ENCODE results near the gene TEX14.

DNA sequence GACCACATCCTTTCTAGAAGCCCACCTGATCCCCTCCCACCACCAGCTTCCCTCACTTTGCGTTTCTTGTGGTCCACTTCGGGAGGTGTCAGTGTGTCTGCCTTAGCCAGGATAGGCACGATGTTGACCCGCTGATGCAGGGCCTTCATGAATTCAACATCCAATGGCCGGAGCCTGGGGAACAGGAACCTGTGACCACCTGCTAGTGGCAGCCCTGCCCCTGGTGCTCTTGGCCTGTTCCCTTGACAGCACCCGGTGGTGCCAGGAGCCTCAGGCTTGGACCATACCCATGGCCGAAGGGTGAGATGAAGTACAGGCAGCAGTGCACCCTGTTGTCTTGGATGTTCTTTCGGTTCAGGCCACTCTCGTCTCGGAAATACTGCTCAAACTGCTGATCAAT, 170.2 kb downstream of the TEX14 start:
- no peak for TF ChIP-seq EZH2 (IDR thresholded peaks at IDR 0.05; ENCODE audit: insufficient read depth, poor library complexity, severe bottlenecking)
- TF ChIP-seq EZH2phosphoT487 (IDR thresholded peaks at IDR 0.05; ENCODE audit: insufficient read depth, low read depth), result no peak

Data from GM23248 (cell line).